A549 (cell line): ENCODE results near the gene SSTR3. TPM values are rescaled to one million over a fixed set of nuclear protein-coding genes. Genes with fewer than 3 reads are reported as not detected.

ENCODE experiments used
- ATAC-seq, 2 experiments: fragments of 200-7000 bp in 1 of 2; fragments of >200 bp in 1 of 2; cut with Nextera tagmentation in 1 of 2; cut with Tn5 transposase in 1 of 2; 3 replicates each; pipeline versions ENCODE4 v1.8.0 to v1.9.1; 2018 to 2020; ENCODE audit warnings: mild to moderate bottlenecking in 1 of 2, moderate library complexity in 1 of 2
- CTCF ChIA-PET: fragments of 300-600 bp; sonication (Branson Sonifier 250); formaldehyde crosslinking; extraction: SDS; loops from one replicate; lab custom pipeline; 2021; ENCODE audit warnings: antibody characterized with exemption, inconsistent platforms; lab: Yijun Ruan, JAX
- POLR2A ChIA-PET: fragments of 350-600 bp; formaldehyde crosslinking; extraction: SDS; loops from one replicate; lab custom pipeline; 2021; ENCODE audit warnings: antibody characterized with exemption, inconsistent platforms; lab: Yijun Ruan, JAX
- DNase-seq, 2 experiments: peaks; one replicate each; pipeline versions ENCODE4 v3.0.0 to v3.0.0-alpha.2; 2011 to 2016; ENCODE audit warnings: low read depth in 1 of 2, low spot score in 1 of 2
- FAIRE-seq: peaks from 2 replicates; lab custom pipeline; 2011; peaks lifted over from hg19 to GRCh38; lab: Jason Lieb, UNC
- H3K27ac ChIP-seq, 2 experiments: fragments of >200 bp; sonication (Bioruptor Twin); formaldehyde crosslinking; 3 replicates each; pipeline ENCODE4 v1.5.1; 2016 to 2017
- H3K4me1 ChIP-seq: fragments of >200 bp; sonication (Bioruptor Twin); formaldehyde crosslinking; 3 replicates; pipeline ENCODE4 v1.6.1; 2016
- H3K4me2 ChIP-seq: fragments of >200 bp; sonication (Bioruptor Twin); formaldehyde crosslinking; 3 replicates; pipeline ENCODE4 v1.6.1; 2016
- H3K4me3 ChIP-seq: fragments of >200 bp; sonication (Bioruptor Twin); formaldehyde crosslinking; 3 replicates; pipeline ENCODE4 v1.5.1; 2016
- H3K9me3 ChIP-seq: fragments of >200 bp; sonication (Bioruptor Twin); formaldehyde crosslinking; 3 replicates; pipeline ENCODE4 v1.6.1; 2016
- CHD4 ChIP-seq: fragments of 200-600 bp; sonication (generic); IDR thresholded peaks from 2 replicates; pipeline ENCODE4 v1.6.1; 2016; ENCODE audit warnings: antibody characterized with exemption, mild to moderate bottlenecking, borderline replicate concordance
- EHF ChIP-seq: fragments of 250-450 bp; sonication (Bioruptor Pico); IDR thresholded peaks from 2 replicates; pipeline ENCODE4 v1.5.0; 2020; ENCODE audit warnings: mild to moderate bottlenecking
- ESRRA ChIP-seq: fragments of 150-350 bp; IDR thresholded peaks from 2 replicates; pipeline ENCODE4 v1.6.1; 2014; ENCODE audit warnings: mild to moderate bottlenecking, low read length, borderline replicate concordance
- FOSL2 ChIP-seq, 2 experiments: fragments of 450-650 bp in 1 of 2; fragments of >200 bp in 1 of 2; sonication (Bioruptor Twin) in 1 of 2; formaldehyde crosslinking; IDR thresholded peaks; 2 replicates each; pipeline versions ENCODE4 v1.5.0 to v1.6.1; 2016 to 2020; ENCODE audit warnings: mild to moderate bottlenecking in 1 of 2, moderate library complexity in 1 of 2
- FOXS1 ChIP-seq: fragments of 250-450 bp; sonication (Bioruptor Pico); IDR thresholded peaks from 2 replicates; pipeline ENCODE4 v1.5.0; 2020; ENCODE audit warnings: mild to moderate bottlenecking, moderate library complexity
- GATA3 ChIP-seq: IDR thresholded peaks from 2 replicates; pipeline ENCODE4 v1.6.1; 2012; ENCODE audit warnings: borderline replicate concordance
- HOXB5 ChIP-seq: fragments of 250-450 bp; sonication (Bioruptor Pico); IDR thresholded peaks from 2 replicates; pipeline ENCODE4 v1.5.0; 2020; ENCODE audit warnings: mild to moderate bottlenecking, moderate library complexity
- KDM1A ChIP-seq: fragments of 200-600 bp; sonication (generic); IDR thresholded peaks from 2 replicates; pipeline ENCODE4 v1.6.1; 2016; ENCODE audit warnings: low read depth, mild to moderate bottlenecking
- MAFK ChIP-seq: fragments of 450-650 bp; IDR thresholded peaks from 2 replicates; pipeline ENCODE4 v1.6.1; 2014; ENCODE audit not compliant: partially characterized antibody
- MYC ChIP-seq: IDR thresholded peaks from 2 replicates; pipeline ENCODE4 v1.6.1; 2012; ENCODE audit warnings: mild to moderate bottlenecking, inconsistent platforms, low read length, improper control_type of control experiment, borderline replicate concordance
- POLR2A ChIP-seq: IDR thresholded peaks from 2 replicates; pipeline ENCODE4 v1.6.1; 2012; ENCODE audit warnings: mild to moderate bottlenecking, low read length
- RARB ChIP-seq: fragments of 250-450 bp; sonication (Bioruptor Pico); IDR thresholded peaks from 2 replicates; pipeline ENCODE4 v1.8.0; 2021; ENCODE audit warnings: mild to moderate bottlenecking, moderate library complexity
- RCOR1 ChIP-seq: fragments of 150-350 bp; IDR thresholded peaks from 2 replicates; pipeline ENCODE4 v1.6.1; 2014; ENCODE audit warnings: antibody characterized with exemption, low read length, low read depth
- REST ChIP-seq: fragments of 200-600 bp; sonication (generic); IDR thresholded peaks from 2 replicates; pipeline ENCODE4 v1.6.1; 2016; ENCODE audit warnings: antibody characterized with exemption, mild to moderate bottlenecking, moderate library complexity
- RFX5 ChIP-seq: fragments of 450-650 bp; IDR thresholded peaks from 2 replicates; pipeline ENCODE4 v1.7.1; 2014; ENCODE audit warnings: antibody characterized with exemption, mild to moderate bottlenecking, moderate library complexity
- RNF2 ChIP-seq: fragments of 200-600 bp; sonication (generic); IDR thresholded peaks from 2 replicates; pipeline ENCODE4 v1.6.1; 2016; ENCODE audit warnings: low read depth, mild to moderate bottlenecking, antibody characterized with exemption, moderate library complexity, borderline replicate concordance
- SREBF2 ChIP-seq: fragments of 450-650 bp; IDR thresholded peaks from 2 replicates; pipeline ENCODE4 v1.6.1; 2014; ENCODE audit warnings: mild to moderate bottlenecking, moderate library complexity
- TP53 ChIP-seq: fragments of 250-450 bp; sonication (Bioruptor Pico); IDR thresholded peaks from 2 replicates; pipeline ENCODE4 v1.5.0; 2021; ENCODE audit warnings: mild to moderate bottlenecking, moderate library complexity
- WGBS: methylation state at CpG from one replicate; pipeline ENCODE4 v1.1.6; 2017; ENCODE audit errors: missing lambda C conversion rate; 5-methylcytosine and 5-hydroxymethylcytosine counted together
- polyA plus RNA-seq, 4 experiments: library from polyadenylated mRNA; depleted of rRNA in 3 of 4; stranded (reverse); fragments of >200 nt; fragmentation: RNase III in 1 of 4; extraction: RNeasy Plus Mini Kit Qiagen cat#74134 plus additional on column Dnase treatment in 1 of 4; gene quantifications; 2 replicates in 3 of 4; 3 replicates in 1 of 4; pipeline ENCODE4 v1.2.3, GENCODE V29; 2011 to 2017
- small RNA-seq, 6 experiments: library from RNA; depleted of rRNA; stranded (forward); fragments of <200 nt; gene quantifications; one replicate each; pipeline ENCODE3, GENCODE V24; 2012
- TF ChIP-seq, protein P1 (sequence below): fragments of 150-350 bp; IDR thresholded peaks from 2 replicates; pipeline ENCODE4 v1.6.1; 2014; ENCODE audit warnings: low read depth, mild to moderate bottlenecking, low read length

The SSTR3 gene
- polyA plus RNA-seq, 2 of the 4 experiments (the other 2 are of a cell fraction) = not detected

- H3K4me3 ChIP-seq = no peak overlapping the region
- H3K27ac ChIP-seq = no peak overlapping the region
- ATAC-seq = no peak
- no peak overlapping the region for H3K4me2 ChIP-seq
- ChIA-PET POLR2A (no interaction called here), CTCF (interaction anchor here (1.2 kb wide), 1 partner anchor 9 kb away, joined by 3 read pairs; no protein-coding TSS in a partner anchor)
- FAIRE-seq = no peak
- no peak for DNase-seq
- 89% methylated on average over 5 of the region's 7 CpGs for WGBS
- no peak for TF ChIP-seq RNF2
- no peak for TF ChIP-seq FOSL2 (IDR thresholded peaks at IDR 0.05)
- no peak; the same call in 1 of the 2 replicates for TF ChIP-seq FOSL2 (CRISPR knock-in tag; IDR thresholded peaks at IDR 0.05)
- TF ChIP-seq, protein P1, sequence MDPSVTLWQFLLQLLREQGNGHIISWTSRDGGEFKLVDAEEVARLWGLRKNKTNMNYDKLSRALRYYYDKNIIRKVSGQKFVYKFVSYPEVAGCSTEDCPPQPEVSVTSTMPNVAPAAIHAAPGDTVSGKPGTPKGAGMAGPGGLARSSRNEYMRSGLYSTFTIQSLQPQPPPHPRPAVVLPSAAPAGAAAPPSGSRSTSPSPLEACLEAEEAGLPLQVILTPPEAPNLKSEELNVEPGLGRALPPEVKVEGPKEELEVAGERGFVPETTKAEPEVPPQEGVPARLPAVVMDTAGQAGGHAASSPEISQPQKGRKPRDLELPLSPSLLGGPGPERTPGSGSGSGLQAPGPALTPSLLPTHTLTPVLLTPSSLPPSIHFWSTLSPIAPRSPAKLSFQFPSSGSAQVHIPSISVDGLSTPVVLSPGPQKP = no peak
- TF ChIP-seq REST = no peak
- TF ChIP-seq POLR2A = no peak
- no peak for TF ChIP-seq FOXS1 (CRISPR knock-in tag)
- no peak for TF ChIP-seq ESRRA
- no peak for TF ChIP-seq GATA3
- no peak for TF ChIP-seq RARB (CRISPR knock-in tag)
- no peak for TF ChIP-seq RFX5
- no peak for TF ChIP-seq HOXB5
- TF ChIP-seq EHF (CRISPR knock-in tag) = no peak
- TF ChIP-seq KDM1A = no peak
- no peak for TF ChIP-seq CHD4
- TF ChIP-seq MYC = no peak
- TF ChIP-seq MAFK = no peak
- no peak for TF ChIP-seq SREBF2
- TF ChIP-seq TP53 = no peak
- TF ChIP-seq RCOR1 = no peak
- no peaks in the 10 kb centered on the region for H3K9me3 ChIP-seq
- H3K4me1 ChIP-seq = peaks cover 13% of the 10 kb centered on the region; the same call in 2 of the 3 replicates
Measured at GRCh38 chr22:37154925-37155712, 57.2 kb downstream of the SSTR3 start.

Small RNAs within 50 kb of the gene (small RNA-seq; reads per million reads assigned to genes)
- 0 reads per million in 6 experiments for gene Z82188.1

Other genes starting within 250 kb of the SSTR3 start
- 43.2 and 49.4 TPM in 2 replicates for gene TST, start 193.0 kb downstream of the SSTR3 start, polyA plus RNA-seq (2011; rRNA removed)
- 36.4 to 50.1 TPM (median 49.4 TPM) in 3 replicates for gene TST, start 193.0 kb downstream of the SSTR3 start, polyA plus RNA-seq (2017; fragmentation: RNase III; extraction: RNeasy Plus Mini Kit Qiagen cat#74134 plus additional on column Dnase treatment)
- 40.6 and 44.2 TPM in 2 replicates for gene MPST, start 192.7 kb downstream of the SSTR3 start, polyA plus RNA-seq (2011; rRNA removed)
- 55.4 to 63.3 TPM (median 61.8 TPM) in 3 replicates for gene MPST, start 192.7 kb downstream of the SSTR3 start, polyA plus RNA-seq (2017; fragmentation: RNase III; extraction: RNeasy Plus Mini Kit Qiagen cat#74134 plus additional on column Dnase treatment)
- 17.7 and 18.7 TPM in 2 replicates for gene KCTD17, start 160.7 kb downstream of the SSTR3 start, polyA plus RNA-seq (2011; rRNA removed)
- gene KCTD17, start 160.7 kb downstream of the SSTR3 start, polyA plus RNA-seq (2017; fragmentation: RNase III; extraction: RNeasy Plus Mini Kit Qiagen cat#74134 plus additional on column Dnase treatment) = 29.5 to 37.1 TPM (median 35.5 TPM) in 3 replicates
- not detected in 2 replicates for gene TMPRSS6, start 102.8 kb downstream of the SSTR3 start, polyA plus RNA-seq (2011; rRNA removed)
- gene TMPRSS6, start 102.8 kb downstream of the SSTR3 start, polyA plus RNA-seq (2017; fragmentation: RNase III; extraction: RNeasy Plus Mini Kit Qiagen cat#74134 plus additional on column Dnase treatment) = not detected in 3 replicates
- 0.05 and 0.14 TPM in 2 replicates for gene IL2RB, start 62.6 kb downstream of the SSTR3 start, polyA plus RNA-seq (2011; rRNA removed)
- 0.04 to 0.17 TPM (median 0.05 TPM) in 3 replicates for gene IL2RB, start 62.6 kb downstream of the SSTR3 start, polyA plus RNA-seq (2017; fragmentation: RNase III; extraction: RNeasy Plus Mini Kit Qiagen cat#74134 plus additional on column Dnase treatment)
- gene C1QTNF6, start 24.2 kb downstream of the SSTR3 start, polyA plus RNA-seq (2011; rRNA removed) = 18.6 and 24.7 TPM in 2 replicates
- 17.6 to 26.7 TPM (median 24.5 TPM) in 3 replicates for gene C1QTNF6, start 24.2 kb downstream of the SSTR3 start, polyA plus RNA-seq (2017; fragmentation: RNase III; extraction: RNeasy Plus Mini Kit Qiagen cat#74134 plus additional on column Dnase treatment)
- gene RAC2, start 31.8 kb upstream of the SSTR3 start, polyA plus RNA-seq (2011; rRNA removed) = 0.12 TPM in 1 of 2 replicates, not detected in the other
- 0.05 to 0.07 TPM (median 0.05 TPM) in 3 replicates for gene RAC2, start 31.8 kb upstream of the SSTR3 start, polyA plus RNA-seq (2017; fragmentation: RNase III; extraction: RNeasy Plus Mini Kit Qiagen cat#74134 plus additional on column Dnase treatment)
- 0.03 and 0.05 TPM in 2 replicates for gene CYTH4, start 70.0 kb upstream of the SSTR3 start, polyA plus RNA-seq (2011; rRNA removed)
- 0.10 to 0.24 TPM (median 0.15 TPM) in 3 replicates for gene CYTH4, start 70.0 kb upstream of the SSTR3 start, polyA plus RNA-seq (2017; fragmentation: RNase III; extraction: RNeasy Plus Mini Kit Qiagen cat#74134 plus additional on column Dnase treatment)
- 0.94 and 1.0 TPM in 2 replicates for gene ELFN2, start 215.0 kb upstream of the SSTR3 start, polyA plus RNA-seq (2011; rRNA removed)
- gene ELFN2, start 215.0 kb upstream of the SSTR3 start, polyA plus RNA-seq (2017; fragmentation: RNase III; extraction: RNeasy Plus Mini Kit Qiagen cat#74134 plus additional on column Dnase treatment) = 7.5 to 9.6 TPM (median 8.1 TPM) in 3 replicates